Putamen (tissue), 1 donor: ENCODE results near the gene MATN1.

Experiments used
- DNase-seq: peaks from one replicate; pipeline ENCODE4 v3.0.0-alpha.2; 2016; ENCODE audit warnings: low spot score

MATN1 gene

GRCh38 chr1:30744060-30744756 lies 20.8 kb upstream of the MATN1 start:
- DNase-seq = no peak

DNA sequence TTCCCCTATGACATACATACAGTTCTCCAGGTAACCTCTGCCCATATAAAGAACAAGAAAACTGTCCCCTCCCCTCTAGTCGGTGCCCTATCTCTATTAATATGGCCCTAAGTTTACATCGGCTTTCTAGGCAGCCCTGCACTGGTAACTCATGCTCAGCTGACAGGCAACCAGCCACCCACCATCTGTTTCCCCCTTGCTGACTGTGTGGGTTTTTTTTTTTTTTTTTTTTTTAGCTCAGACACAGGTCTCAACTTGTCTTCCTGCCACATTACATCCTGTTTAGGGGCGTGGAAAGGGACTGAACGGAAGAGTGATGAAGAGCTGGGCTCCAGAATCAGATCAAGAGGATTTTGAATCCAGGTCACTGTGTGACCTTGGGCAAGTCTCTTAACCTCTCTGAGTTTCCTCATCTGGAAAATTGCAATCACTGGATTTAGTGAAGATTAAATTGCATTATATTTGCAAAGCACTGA lies 20.2 kb upstream of the MATN1 start:
- DNase-seq = no peak

DNA sequence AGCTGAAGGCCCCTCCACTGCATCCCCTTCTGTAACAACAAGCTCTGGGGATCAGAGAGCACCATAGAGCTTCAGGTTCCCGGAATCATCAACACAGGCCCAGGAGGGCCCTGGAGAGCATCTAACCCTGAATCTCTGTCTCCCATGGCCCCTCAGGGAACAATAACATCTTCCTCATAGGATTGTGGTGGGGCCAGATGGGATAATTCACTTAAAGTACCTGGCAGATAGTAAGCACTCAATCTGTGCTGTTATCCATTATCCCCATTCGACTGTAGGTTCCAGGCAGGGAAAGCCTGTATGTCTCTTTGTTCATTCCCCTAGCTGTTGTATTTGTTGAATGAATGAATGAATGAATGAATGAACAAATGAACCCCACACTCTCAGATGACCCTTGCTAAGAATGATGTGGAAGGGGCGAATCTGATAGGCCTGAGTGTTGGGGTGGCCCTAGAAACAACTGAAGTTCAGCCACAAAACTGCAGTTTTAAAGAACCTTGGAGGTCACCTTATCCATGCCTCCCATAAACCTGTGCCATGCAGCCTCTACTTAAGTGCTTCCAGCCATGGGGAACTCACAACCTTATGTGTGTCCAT lies 19.7 kb upstream of the MATN1 start:
- no peak for DNase-seq

DNA sequence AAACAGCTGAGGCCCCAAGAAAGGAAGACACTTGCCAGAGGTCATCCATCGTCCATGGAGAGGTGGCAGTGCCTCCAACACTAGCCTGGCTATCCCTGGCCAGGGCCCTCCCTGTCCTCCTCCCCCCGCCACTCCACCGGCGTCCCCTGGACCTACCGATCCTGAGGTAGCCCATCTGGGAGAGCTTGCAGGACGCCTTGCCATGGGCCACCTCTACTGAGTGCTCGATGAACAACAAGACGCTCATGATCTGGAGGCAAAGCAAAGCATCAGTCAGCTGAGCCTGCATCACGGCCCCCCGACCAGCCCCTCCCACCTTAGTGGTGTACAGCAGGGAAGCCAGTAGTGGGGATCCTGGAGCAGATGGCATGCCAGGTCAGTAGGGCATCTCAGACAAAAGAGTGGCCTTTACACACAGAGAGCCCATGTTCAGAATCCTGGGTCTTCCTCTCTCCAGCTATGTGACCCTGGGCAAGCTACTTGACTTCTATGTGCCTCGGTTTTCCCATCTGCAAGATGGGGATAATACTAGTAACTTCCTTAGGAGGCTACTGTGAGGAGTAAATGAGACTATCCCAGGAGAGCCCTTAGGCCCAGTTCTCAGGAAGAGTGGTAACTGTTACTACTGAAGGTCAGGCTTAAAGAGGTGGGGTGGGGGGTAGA lies 19.0 kb upstream of the MATN1 start:
- DNase-seq = no peak

- DNase-seq = no peak
Measured at GRCh38 chr1:30741239-30741894, 18.0 kb upstream of the MATN1 start.

DNA sequence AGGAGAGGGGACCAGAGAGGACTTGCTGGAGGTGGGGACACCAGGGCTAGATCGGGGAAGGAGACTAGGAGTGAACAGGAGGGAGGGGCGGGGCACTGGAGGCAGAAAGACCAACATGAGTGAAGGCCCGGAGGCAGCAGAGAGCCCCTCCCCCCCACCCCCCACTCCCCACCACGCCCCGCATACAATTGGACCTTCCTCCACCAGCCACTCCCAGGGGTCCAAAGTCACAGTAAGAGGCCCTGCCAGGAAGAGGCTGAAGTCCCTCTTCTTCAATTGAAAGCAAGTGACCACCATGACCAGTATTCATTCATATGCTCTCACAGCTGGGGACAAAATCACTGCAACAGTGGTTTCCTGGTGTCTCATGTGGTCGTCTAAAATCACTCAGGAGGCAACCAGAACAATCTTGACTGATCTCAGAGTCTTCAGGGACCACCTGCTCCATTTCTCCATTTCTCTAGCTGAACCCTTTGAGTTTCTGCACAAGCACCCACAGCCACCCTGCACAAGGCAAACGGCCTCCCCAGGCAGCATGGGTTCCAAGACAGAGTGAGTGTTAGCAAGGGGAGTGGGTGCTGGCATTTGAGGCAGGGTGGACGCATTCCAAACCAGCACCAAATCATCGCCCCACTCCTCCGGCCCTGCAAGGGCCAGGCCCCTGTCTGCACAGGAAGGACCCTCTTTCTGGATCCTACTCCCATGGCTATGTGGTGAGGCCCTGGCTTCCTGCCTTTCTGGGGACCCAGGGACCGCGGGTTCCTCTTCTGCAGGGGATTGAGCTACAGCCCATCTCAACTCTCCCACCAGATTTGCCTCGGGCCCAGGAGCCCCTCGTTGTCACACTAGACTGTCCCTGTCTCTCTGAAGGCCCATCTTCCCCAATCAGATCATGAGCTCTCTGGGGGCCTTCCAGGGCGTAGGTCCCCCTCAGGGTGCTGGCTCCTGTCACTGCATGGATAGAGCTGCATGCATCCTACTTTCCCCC lies 17.2 kb upstream of the MATN1 start:
- DNase-seq = no peak

GRCh38 chr1:30739601-30740000 lies 16.2 kb upstream of the MATN1 start:
- DNase-seq = no peak

DNA sequence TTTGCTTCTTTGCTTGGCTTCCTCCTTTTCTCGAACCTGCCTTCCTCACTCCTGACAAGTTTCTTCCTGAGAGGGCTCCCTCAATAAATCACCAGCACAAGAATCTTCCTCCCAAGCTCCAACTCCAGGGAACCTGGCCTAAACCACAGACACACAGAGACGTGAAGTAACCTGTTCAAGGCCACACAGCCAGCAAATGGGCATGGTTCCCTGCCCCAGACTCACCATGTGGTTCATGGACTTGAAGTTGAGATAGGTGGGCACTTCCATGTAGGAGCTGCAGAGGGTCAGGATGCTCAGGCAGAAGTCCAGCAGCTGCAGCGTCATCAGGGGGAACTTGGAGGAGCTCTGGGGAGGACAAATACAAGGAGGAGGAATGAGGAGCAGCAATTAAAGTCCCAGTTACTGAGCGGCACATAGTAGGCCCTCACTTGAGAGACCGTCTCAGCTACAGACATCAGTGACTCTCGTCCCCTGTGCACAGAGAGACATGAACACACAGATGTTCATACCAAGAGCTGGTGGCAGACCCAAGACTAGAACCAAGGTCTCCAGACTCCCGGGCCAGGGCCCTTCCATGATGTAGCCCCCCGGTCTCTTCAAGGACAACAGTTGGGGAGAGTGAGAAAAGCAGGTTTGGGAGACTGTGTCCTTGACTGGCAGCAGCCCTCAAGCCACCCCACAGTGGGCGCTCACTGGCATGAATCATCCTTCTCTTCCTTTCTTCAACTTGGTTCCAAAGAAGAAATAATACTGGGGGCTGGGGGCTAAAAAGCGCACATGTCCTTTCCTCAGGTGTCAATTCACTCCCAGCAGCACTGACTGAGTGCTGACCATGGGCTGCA lies 15.6 kb upstream of the MATN1 start:
- no peak for DNase-seq

- no peak for DNase-seq
Measured at GRCh38 chr1:30738040-30738714, 14.8 kb upstream of the MATN1 start.

DNA sequence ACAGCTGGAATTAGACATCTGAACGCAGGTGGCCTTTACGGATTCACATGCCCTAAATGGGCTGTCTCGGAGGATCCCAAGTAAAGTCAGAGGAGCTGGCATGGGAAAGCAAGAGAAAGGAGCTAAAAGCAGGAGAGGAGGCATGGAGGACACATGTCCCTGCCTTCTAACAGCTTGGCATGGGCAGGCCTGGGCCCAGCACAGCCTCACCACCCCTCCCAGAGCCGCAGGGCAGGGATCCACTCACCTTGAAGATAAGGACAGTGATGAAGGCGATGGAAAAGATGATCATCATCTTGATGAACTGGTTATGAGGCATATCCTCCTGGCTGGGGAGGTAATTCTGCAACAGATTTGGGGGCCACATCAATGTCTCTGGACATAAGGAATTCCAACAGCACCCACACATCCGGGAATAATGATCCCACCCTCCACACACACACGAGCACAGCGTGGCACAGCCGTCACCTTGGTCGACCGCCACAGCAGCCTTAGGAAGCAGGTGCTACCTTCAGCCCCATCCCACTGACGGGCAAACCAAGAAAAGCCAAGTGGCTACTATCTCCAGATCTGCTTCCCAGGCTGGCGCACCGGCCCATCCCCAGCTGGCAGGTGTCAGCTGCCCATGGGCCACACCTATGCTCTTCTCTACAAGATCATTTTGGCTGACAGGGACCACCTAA lies 14.1 kb upstream of the MATN1 start:
- no peak for DNase-seq

DNA sequence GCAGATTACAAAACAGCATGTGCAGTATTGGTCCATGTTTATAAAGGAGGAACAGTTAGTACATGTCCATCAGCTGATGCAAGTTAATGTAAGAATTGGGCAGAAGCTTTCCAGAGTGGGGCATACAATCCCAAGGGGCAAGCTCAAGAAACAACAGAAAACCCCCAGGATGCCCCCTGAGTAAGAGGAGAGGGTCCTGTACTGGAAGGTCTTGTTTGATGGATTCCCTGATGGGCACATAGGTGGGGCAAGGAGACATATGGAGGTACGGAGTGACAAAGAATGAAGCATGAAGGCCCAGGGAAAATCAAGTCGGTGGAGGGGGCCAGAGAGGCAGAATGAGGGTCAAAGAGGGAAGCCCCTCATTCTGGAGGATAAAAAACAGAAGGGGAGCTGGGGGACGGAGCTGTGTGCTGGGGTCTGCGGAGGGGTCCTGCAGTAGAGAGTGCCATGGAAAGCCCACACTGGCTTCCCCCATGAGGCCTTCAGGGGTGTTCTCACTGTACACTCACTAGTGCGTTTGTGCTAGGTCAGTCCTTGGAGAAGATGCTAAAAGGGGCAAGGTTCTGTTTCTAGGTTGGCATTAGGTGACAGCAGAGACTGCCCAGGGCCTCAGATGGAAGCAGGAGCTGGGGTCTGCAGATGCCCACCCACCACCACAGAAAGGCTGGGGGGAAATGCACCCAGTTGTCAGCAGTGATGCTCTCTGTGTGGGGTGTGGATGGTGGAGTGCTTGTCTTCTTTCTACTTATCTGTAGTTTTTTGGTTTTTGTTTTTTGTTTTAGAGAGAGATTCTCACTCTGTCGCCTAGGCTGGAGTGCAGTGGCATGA lies 12.5 kb upstream of the MATN1 start:
- DNase-seq = no peak

GRCh38 chr1:30735124-30735523 lies 11.7 kb upstream of the MATN1 start:
- no peak for DNase-seq

DNA sequence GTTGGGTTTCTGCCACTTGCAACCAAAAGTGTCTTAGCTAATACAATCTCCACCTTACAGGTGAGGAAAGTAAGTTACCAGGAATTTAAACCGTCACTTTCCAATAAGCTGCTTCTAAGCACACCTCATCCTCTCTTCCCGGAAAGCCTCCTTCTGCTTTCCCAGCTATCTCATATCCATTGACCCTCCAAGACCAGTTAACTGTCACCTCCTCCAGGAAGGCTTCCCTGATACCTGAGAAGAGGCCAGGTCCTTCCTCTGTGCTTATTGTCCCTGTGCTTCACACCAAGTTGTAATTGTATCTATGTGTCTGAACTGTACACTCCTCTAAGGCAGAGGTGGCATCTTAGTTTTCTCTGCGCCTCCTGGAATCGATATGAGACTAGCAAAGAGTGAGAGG lies 11.2 kb upstream of the MATN1 start:
- no peak for DNase-seq

- no peak for DNase-seq
Measured at GRCh38 chr1:30734106-30734505, 10.7 kb upstream of the MATN1 start.

DNA sequence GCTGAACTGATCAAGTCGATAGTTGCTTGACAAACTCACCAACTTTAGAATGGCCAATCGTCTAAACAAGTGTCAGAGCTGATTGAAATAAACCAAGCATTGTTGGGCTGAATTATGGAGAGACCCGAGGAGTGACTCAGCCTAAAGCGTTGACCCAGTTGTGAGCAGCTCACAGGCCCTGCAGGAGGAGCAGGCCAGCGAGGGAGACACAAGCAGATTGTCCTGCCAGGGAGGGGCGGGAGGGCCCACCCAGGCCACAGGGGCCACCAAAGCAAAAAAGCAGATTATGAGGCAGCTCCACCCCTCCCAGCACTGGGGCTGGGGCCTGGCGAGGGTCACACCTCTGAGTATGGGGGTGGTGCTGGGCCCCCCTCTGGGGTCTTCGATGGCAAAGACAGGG lies 10.1 kb upstream of the MATN1 start:
- DNase-seq = no peak

DNA sequence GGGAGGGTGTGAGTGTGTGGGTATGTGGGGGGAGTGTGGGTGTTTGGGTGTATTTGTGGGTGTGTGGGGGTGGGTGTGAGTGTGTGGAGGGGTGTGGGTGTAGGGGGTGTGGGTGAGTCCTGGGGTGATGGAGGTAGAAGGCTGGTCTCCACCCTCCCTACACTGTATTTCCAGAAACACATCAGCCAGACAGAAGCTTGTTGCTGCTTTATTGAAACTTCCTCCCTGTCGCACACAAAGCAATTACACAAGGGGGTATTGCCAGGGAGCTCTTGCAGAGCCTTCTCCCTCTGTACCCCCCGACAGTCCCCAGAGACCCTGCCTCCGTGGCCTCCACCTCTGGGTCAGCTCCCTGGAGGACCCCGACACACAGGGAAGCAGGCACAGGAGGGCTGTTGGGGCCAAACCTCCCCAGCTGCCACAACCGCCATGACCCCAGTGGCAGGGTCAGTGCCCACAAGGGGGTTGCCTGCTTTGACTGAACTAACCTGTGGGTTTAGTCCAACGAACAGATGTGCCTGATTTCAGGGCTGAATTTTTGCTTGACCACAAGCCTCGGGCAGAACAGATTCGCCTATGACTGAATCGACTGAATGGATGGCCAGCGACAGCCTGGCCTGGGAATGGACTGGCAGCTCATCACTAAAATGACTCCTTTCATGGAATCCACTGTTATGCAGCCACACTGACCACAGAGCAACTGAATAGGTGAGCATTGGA lies 9.1 kb upstream of the MATN1 start:
- DNase-seq = no peak

DNA sequence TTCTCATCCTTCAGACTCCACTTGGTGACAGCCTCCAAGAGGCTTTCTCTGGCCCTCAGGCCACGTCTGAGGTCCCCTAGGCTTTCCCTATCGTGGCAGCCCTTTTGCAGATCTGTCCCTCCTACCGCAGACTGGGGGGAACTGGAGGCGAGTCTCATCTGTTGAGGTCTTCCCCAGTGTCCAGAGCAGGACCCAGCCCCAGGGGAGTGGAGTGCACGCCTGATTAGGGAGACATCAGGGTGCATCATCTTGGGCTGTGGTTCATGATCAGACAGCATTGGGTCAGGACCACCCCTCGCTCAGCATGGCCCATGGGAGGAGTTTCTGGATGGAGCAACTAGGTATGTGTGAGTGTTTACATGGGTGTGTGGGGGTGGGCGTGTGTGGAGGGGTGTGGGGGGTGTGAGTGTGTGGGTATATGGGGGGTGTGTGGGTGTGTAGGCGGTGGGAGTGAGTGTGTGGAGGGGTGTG lies 8.5 kb upstream of the MATN1 start:
- DNase-seq = no peak
